Pulmonary artery endothelial cell (primary cell): ENCODE measurements around the gene INSYN2B. TPM values are rescaled to one million over a fixed set of nuclear protein-coding genes. Genes with fewer than 3 reads are reported as not detected.

Experiments
- DNase-seq: peaks from one replicate; pipeline ENCODE4 v3.0.0-alpha.2; 2011; ENCODE audit warnings: low read depth, low spot score
- total RNA-seq: library from RNA; depleted of rRNA; stranded (reverse); fragments of >200 nt; gene quantifications from 2 replicates; pipeline ENCODE4 v1.2.3, GENCODE V29; 2014

INSYN2B gene
- 8.8 and 21.4 TPM in 2 replicates for total RNA-seq

- peak; percentile 57 for DNase-seq
Observed at GRCh38 chr5:169980418-169981053, at the start of gene INSYN2B. TSS of gene INSYN2B (minus strand) at chr5:169980495. CDS start at chr5:169883898, 96,597 bp downstream.

- no peak for DNase-seq
Observed at GRCh38 chr5:170028124-170028523, 47.8 kb upstream of the INSYN2B start.

GRCh38 chr5:170025853-170026252, 45.6 kb upstream of the INSYN2B start:
- DNase-seq, result no peak

GRCh38 chr5:170021506-170021905, 41.2 kb upstream of the INSYN2B start:
- no peak for DNase-seq

GRCh38 chr5:170020423-170020822, 40.1 kb upstream of the INSYN2B start:
- DNase-seq, result no peak

- DNase-seq, result no peak
Observed at GRCh38 chr5:170012622-170013021, 32.3 kb upstream of the INSYN2B start.

- DNase-seq, result no peak
Observed at GRCh38 chr5:170011751-170012150, 31.5 kb upstream of the INSYN2B start.

GRCh38 chr5:170010595-170010994, 30.3 kb upstream of the INSYN2B start:
- DNase-seq, result no peak

GRCh38 chr5:170008376-170008775, 28.1 kb upstream of the INSYN2B start:
- DNase-seq, result no peak

GRCh38 chr5:170006021-170006420, 25.7 kb upstream of the INSYN2B start:
- DNase-seq, result no peak

- no peak for DNase-seq
Observed at GRCh38 chr5:170000155-170000554, 19.9 kb upstream of the INSYN2B start.

GRCh38 chr5:169999621-170000020, 19.3 kb upstream of the INSYN2B start:
- no peak for DNase-seq

- no peak for DNase-seq
Observed at GRCh38 chr5:169997798-169998197, 17.5 kb upstream of the INSYN2B start.

GRCh38 chr5:169993485-169993790, 13.1 kb upstream of the INSYN2B start:
- DNase-seq, result no peak

GRCh38 chr5:169992789-169993484, 12.6 kb upstream of the INSYN2B start:
- no peak for DNase-seq

GRCh38 chr5:169991115-169991869, 11.0 kb upstream of the INSYN2B start:
- no peak for DNase-seq

- no peak for DNase-seq
Observed at GRCh38 chr5:169989365-169989764, 9.1 kb upstream of the INSYN2B start.

GRCh38 chr5:169988947-169989346, 8.7 kb upstream of the INSYN2B start:
- peak; percentile 40 for DNase-seq

- DNase-seq, result no peak
Observed at GRCh38 chr5:169988206-169988605, 7.9 kb upstream of the INSYN2B start.

- no peak for DNase-seq
Observed at GRCh38 chr5:169979871-169980270, 424 bp downstream of the INSYN2B start.

- DNase-seq, result no peak
Observed at GRCh38 chr5:169978714-169979113, 1.6 kb downstream of the INSYN2B start.

GRCh38 chr5:169974121-169974770, 6.0 kb downstream of the INSYN2B start:
- no peak for DNase-seq
